H1 (cell line): ENCODE measurements around the gene FOXRED1. TPM values are rescaled to one million over a fixed set of nuclear protein-coding genes. Genes with fewer than 3 reads are reported as not detected.
"Not testable (repeated sequence)": the region's sequence is repeated elsewhere in the genome, so short reads cannot be mapped to it uniquely, and the experiment has no call there.

Experiments used
- CTCF ChIA-PET: fragments of 300-600 bp; sonication (Branson Sonifier 250); formaldehyde crosslinking; loops from one replicate; lab custom pipeline; 2021; ENCODE audit not compliant: partially characterized antibody; lab: Charles Lee
- POLR2A ChIA-PET: fragments of 300-600 bp; sonication (Branson Sonifier 250); formaldehyde crosslinking; loops from one replicate; lab custom pipeline; 2021; ENCODE audit warnings: inconsistent platforms; ENCODE audit not compliant: partially characterized antibody; lab: Charles Lee
- DNase-seq, 2 experiments: peaks; one replicate each; pipeline versions ENCODE4 v3.0.0 to v3.0.0-alpha.2; 2010 to 2022; ENCODE audit warnings: low spot score in 2 of 2, low read depth in 1 of 2, mixed read lengths in 1 of 2
- FAIRE-seq: peaks from 2 replicates; lab custom pipeline; 2011; peaks lifted over from hg19 to GRCh38; lab: Jason Lieb, UNC
- H2AFZ ChIP-seq: 2 replicates; pipeline ENCODE4 v1.8.1; 2012; ENCODE audit warnings: low read length, inconsistent platforms
- H2AK5ac ChIP-seq: 2 replicates; pipeline ENCODE4 v1.6.1; 2013; ENCODE audit warnings: low read depth, low read length
- H2BK120ac ChIP-seq: replicated peaks from 2 replicates; pipeline ENCODE3; 2013; ENCODE audit warnings: low read depth, low read length, inconsistent platforms
- H2BK12ac ChIP-seq: 2 replicates; pipeline ENCODE4 v1.6.1; 2013; ENCODE audit warnings: low read depth, low read length
- H2BK15ac ChIP-seq: 2 replicates; pipeline ENCODE4 v1.6.1; 2013; ENCODE audit warnings: low read length
- H2BK20ac ChIP-seq: 2 replicates; pipeline ENCODE4 v1.6.1; 2013; ENCODE audit warnings: low read length
- H2BK5ac ChIP-seq: 2 replicates; pipeline ENCODE4 v1.6.1; 2013; ENCODE audit warnings: low read depth, low read length
- H3K14ac ChIP-seq: 2 replicates; pipeline ENCODE4 v1.6.1; 2013; ENCODE audit warnings: inconsistent platforms; ENCODE audit not compliant: insufficient read length
- H3K18ac ChIP-seq: 2 replicates; pipeline ENCODE4 v1.6.1; 2013; ENCODE audit warnings: low read length; ENCODE audit errors: extremely low read depth
- H3K23ac ChIP-seq: 2 replicates; pipeline ENCODE4 v1.6.1; 2013; ENCODE audit warnings: inconsistent platforms; ENCODE audit not compliant: insufficient read length
- H3K23me2 ChIP-seq: 2 replicates; pipeline ENCODE4 v1.6.1; 2013; ENCODE audit warnings: low read depth, low read length
- H3K27ac ChIP-seq: 2 replicates; pipeline ENCODE4 v1.6.1; 2011; ENCODE audit warnings: low read depth, low read length, inconsistent platforms
- H3K27me3 ChIP-seq, 4 experiments: replicated peaks in 1 of 4; 1 replicate in 1 of 4; 2 replicates in 3 of 4; pipeline versions ENCODE4 v1.6.1 to v1.8.1; 2011 to 2013; ENCODE audit warnings: low read length in 3 of 4, mild to moderate bottlenecking in 3 of 4, inconsistent platforms in 2 of 4, mixed read lengths in 2 of 4, moderate library complexity in 1 of 4; ENCODE audit not compliant: control insufficient read depth in 3 of 4, insufficient read depth in 3 of 4; ENCODE audit errors: extremely low read depth in 1 of 4
- H3K36me3 ChIP-seq, 4 experiments: 2 replicates each; pipeline versions ENCODE4 v1.6.1 to v1.8.1; 2011 to 2013; ENCODE audit warnings: mild to moderate bottlenecking in 4 of 4, low read length in 3 of 4, moderate library complexity in 2 of 4, control low read depth in 1 of 4, inconsistent platforms in 1 of 4; ENCODE audit not compliant: insufficient read depth in 4 of 4, control insufficient read depth in 2 of 4
- H3K4ac ChIP-seq: replicated peaks from 2 replicates; pipeline ENCODE3; 2013; ENCODE audit warnings: low read length, low read depth, mixed read lengths, inconsistent platforms; ENCODE audit not compliant: insufficient read length
- H3K4me1 ChIP-seq, 4 experiments: replicated peaks in 1 of 4; 1 replicate in 1 of 4; 2 replicates in 3 of 4; pipeline versions ENCODE4 v1.6.1 to v1.8.1; 2011 to 2013; ENCODE audit warnings: low read length in 3 of 4, inconsistent platforms in 2 of 4, mixed read lengths in 1 of 4; ENCODE audit not compliant: insufficient read depth in 4 of 4, control insufficient read depth in 3 of 4
- H3K4me2 ChIP-seq, 2 experiments: 2 replicates each; pipeline versions ENCODE4 v1.6.1 to v1.8.1; 2011 to 2013; ENCODE audit warnings: low read depth in 2 of 2, low read length in 2 of 2, control low read depth in 1 of 2, inconsistent platforms in 1 of 2, mild to moderate bottlenecking in 1 of 2; ENCODE audit not compliant: insufficient read depth in 1 of 2
- H3K4me3 ChIP-seq, 4 experiments: fragments of 200-600, 300-600 bp in 1 of 4; sonication (generic), shearing (Covaris generic), sonication (Bioruptor Twin) in 1 of 4; 2 replicates each; pipeline versions ENCODE4 v1.5.1 to v1.8.1; 2011 to 2016; ENCODE audit warnings: low read length in 4 of 4, low read depth in 3 of 4, control low read depth in 2 of 4, inconsistent platforms in 2 of 4, mild to moderate bottlenecking in 2 of 4, mixed read lengths in 1 of 4, moderate library complexity in 1 of 4; ENCODE audit not compliant: insufficient read depth in 2 of 4; ENCODE audit errors: extremely low read depth in 1 of 4
- H3K56ac ChIP-seq: replicated peaks from 2 replicates; pipeline ENCODE3; 2013; ENCODE audit warnings: low read depth, mild to moderate bottlenecking, mixed read lengths, low read length, inconsistent platforms; ENCODE audit not compliant: insufficient read length
- H3K79me1 ChIP-seq: 2 replicates; pipeline ENCODE4 v1.6.1; 2013; ENCODE audit warnings: low read depth, low read length, control low read depth
- H3K79me2 ChIP-seq, 2 experiments: 2 replicates each; pipeline versions ENCODE4 v1.6.1 to v1.8.1; 2012 to 2013; ENCODE audit warnings: low read length in 2 of 2, mild to moderate bottlenecking in 2 of 2, inconsistent platforms in 1 of 2; ENCODE audit not compliant: insufficient read depth in 2 of 2, control insufficient read depth in 1 of 2
- H3K9ac ChIP-seq, 4 experiments: replicated peaks in 1 of 4; 1 replicate in 1 of 4; 2 replicates in 3 of 4; pipeline versions ENCODE4 v1.6.1 to v1.8.1; 2011 to 2013; ENCODE audit warnings: low read depth in 3 of 4, low read length in 3 of 4, control low read depth in 2 of 4, mild to moderate bottlenecking in 2 of 4, moderate library complexity in 2 of 4, inconsistent platforms in 1 of 4; ENCODE audit errors: extremely low read depth in 1 of 4
- H3K9me3 ChIP-seq, 2 experiments: 2 replicates each; pipeline versions ENCODE4 v1.6.1 to v1.8.1; 2012 to 2013; ENCODE audit warnings: mild to moderate bottlenecking in 2 of 2, moderate library complexity in 2 of 2, control low read depth in 1 of 2, inconsistent platforms in 1 of 2, low read depth in 1 of 2, low read length in 1 of 2, mixed read lengths in 1 of 2; ENCODE audit not compliant: insufficient read depth in 2 of 2
- H4K20me1 ChIP-seq, 2 experiments: replicated peaks in 1 of 2; 2 replicates each; pipeline versions ENCODE3 to v1.8.1; 2011 to 2013; ENCODE audit warnings: inconsistent platforms in 2 of 2, low read length in 2 of 2, mild to moderate bottlenecking in 1 of 2; ENCODE audit not compliant: insufficient read depth in 2 of 2, control insufficient read depth in 1 of 2
- H4K5ac ChIP-seq: 2 replicates; pipeline ENCODE4 v1.6.1; 2013; ENCODE audit warnings: low read length, low read depth, mixed read lengths, inconsistent platforms; ENCODE audit not compliant: insufficient read length
- H4K8ac ChIP-seq: 2 replicates; pipeline ENCODE4 v1.8.0; 2013; ENCODE audit warnings: mild to moderate bottlenecking, moderate library complexity, low read length, inconsistent platforms; ENCODE audit not compliant: insufficient read depth; ENCODE audit errors: extremely low read depth
- H4K91ac ChIP-seq: replicated peaks from 2 replicates; pipeline ENCODE3; 2013; ENCODE audit warnings: low read length, mixed read lengths, inconsistent platforms; ENCODE audit not compliant: insufficient read length
- BACH1 ChIP-seq: IDR thresholded peaks from 2 replicates; pipeline ENCODE4 v1.6.1; 2012; ENCODE audit warnings: low read length, improper control_type of control experiment
- CEBPB ChIP-seq: IDR thresholded peaks from 2 replicates; pipeline ENCODE4 v1.6.1; 2012; ENCODE audit warnings: low read depth, low read length
- CREB1 ChIP-seq: IDR thresholded peaks from 2 replicates; pipeline ENCODE4 v1.6.1; 2012; ENCODE audit warnings: inconsistent platforms
- GABPA ChIP-seq: IDR thresholded peaks from 2 replicates; pipeline ENCODE4 v1.6.1; 2011; ENCODE audit warnings: mild to moderate bottlenecking, low read length, moderate library complexity, borderline replicate concordance; ENCODE audit not compliant: insufficient read depth
- GTF2F1 ChIP-seq: IDR thresholded peaks from 2 replicates; pipeline ENCODE4 v1.6.1; 2012; ENCODE audit warnings: low read depth, low read length, improper control_type of control experiment, borderline replicate concordance
- PHF8 ChIP-seq: fragments of 200-600 bp; sonication (generic); conservative IDR thresholded peaks from 2 replicates; pipeline ENCODE4 v1.7.1; 2012; ENCODE audit warnings: low read depth, mild to moderate bottlenecking, inconsistent platforms, low read length, moderate library complexity
- POLR2A ChIP-seq, 2 experiments: IDR thresholded peaks; 1 replicate in 1 of 2; 2 replicates in 1 of 2; pipeline ENCODE4 v1.6.1; 2011; ENCODE audit warnings: low read depth in 2 of 2, low read length in 2 of 2, mild to moderate bottlenecking in 2 of 2; ENCODE audit errors: control extremely low read depth in 1 of 2
- USF2 ChIP-seq: IDR thresholded peaks from 2 replicates; pipeline ENCODE4 v1.6.1; 2011; ENCODE audit warnings: low read length, improper control_type of control experiment
- WGBS, 2 experiments: shearing (Covaris generic) in 1 of 2; methylation state at CpG; one replicate each; pipeline versions ENCODE4 v1.1.6 to v1.1.7; 2013 to 2015; ENCODE audit warnings: low lambda C conversion rate in 2 of 2, mixed read lengths in 2 of 2, inconsistent platforms in 1 of 2, low coverage in 1 of 2, missing lambda C conversion rate in 1 of 2; ENCODE audit not compliant: insufficient replicate concordance in 2 of 2, insufficient coverage in 1 of 2, insufficient read length in 1 of 2; ENCODE audit errors: extremely low coverage in 1 of 2, missing lambda C conversion rate in 1 of 2; 5-methylcytosine and 5-hydroxymethylcytosine counted together
- polyA plus RNA-seq, 7 experiments: library from polyadenylated mRNA; depleted of rRNA in 3 of 7; stranded (reverse) in 5 of 7; unstranded in 2 of 7; fragments of >200 nt in 5 of 7; fragments of 200-250 nt in 2 of 7; gene quantifications; 1 replicate in 5 of 7; 2 replicates in 1 of 7; 4 replicates in 1 of 7; pipeline versions ENCODE4 v1.2.1 to v1.2.3, GENCODE V29; 2011 to 2013; ENCODE audit warnings: missing spikeins in 2 of 7, mixed read lengths in 2 of 7
- total RNA-seq: library from RNA; stranded (reverse); fragmentation: NEBNext Ultra II Directional; extraction: Animal tissue kit (Norgen Biotek cat#: 25700); gene quantifications from 2 replicates; pipeline ENCODE4 v1.2.1, GENCODE V29; 2021

The FOXRED1 gene
- total and polyA plus RNA-seq, 2 of the 8 experiments (the other 6 are each of a cell fraction or from before 2014, with no cell fraction given), result 48.8 to 99.4 TPM

GRCh38 chr11:126254819-126255218 is 14.1 kb upstream of the FOXRED1 start (continued):
- TF ChIP-seq USF2 (no peak), PHF8 (no peak), POLR2A (IDR thresholded peaks at IDR 0.05; ENCODE audit: control extremely low read depth in 1 of 2, low read depth in 2 of 2, low read length in 2 of 2) (no peak), CREB1 (no peak), CEBPB (no peak), GTF2F1 (no peak), BACH1 (no peak), GABPA (no peak)

GRCh38 chr11:126255507-126255906 is 13.4 kb upstream of the FOXRED1 start:
- H3K23ac ChIP-seq, FAIRE-seq, H4K5ac ChIP-seq, H3K9ac ChIP-seq, CTCF ChIA-PET, H3K79me1 ChIP-seq, H2AK5ac ChIP-seq, H3K23me2 ChIP-seq, H3K4me2 ChIP-seq, H3K79me2 ChIP-seq, H3K4me1 ChIP-seq, H3K14ac ChIP-seq, H4K8ac ChIP-seq, H2BK20ac ChIP-seq, H3K27me3 ChIP-seq, H3K27ac ChIP-seq, H3K18ac ChIP-seq, DNase-seq, H3K56ac ChIP-seq, H2BK12ac ChIP-seq, H2BK120ac ChIP-seq, H3K4me3 ChIP-seq, H4K20me1 ChIP-seq, H4K91ac ChIP-seq, H2BK5ac ChIP-seq, H2BK15ac ChIP-seq, H2AFZ ChIP-seq, H3K4ac ChIP-seq, H3K9me3 ChIP-seq: not testable (repeated sequence)
- peaks cover 4 to 43% (median 27%) of the 10 kb centered on the region in 4 experiments for H3K36me3 ChIP-seq
- POLR2A ChIA-PET, result interaction anchor here (0.7 to 2.1 kb wide), 3 partner anchors 10 to 25 kb away, joined by 3 to 7 read pairs (median 4); no protein-coding TSS in a partner anchor
- WGBS, 2 experiments, result 94% methylated on average over 5 of the region's 5 CpGs; no CpG with 5 or more reads in 1 of the 2 experiments
